Sciatic nerve (tissue), 1 donor: ENCODE measurements around the gene USP17L13. TPM values are rescaled to one million over a fixed set of nuclear protein-coding genes. Genes with fewer than 3 reads are reported as not detected.

Source experiments
- total RNA-seq: library from RNA; stranded (reverse); fragmentation: NEBNext Ultra II Directional; extraction: Animal tissue kit (Norgen Biotek cat#: 25700); gene quantifications from one replicate; pipeline ENCODE4 v1.2.1, GENCODE V29; 2021
- donor health status: DM: no; HTN: no; CAD: no.

Gene USP17L13
- total RNA-seq, 1 donor from 2014 or later, result not detected

Other genes starting within 250 kb of the USP17L13 start
- gene FAM90A26, start 54.5 kb upstream of the USP17L13 start, total RNA-seq, result not detected
- gene USP17L10, start 14.2 kb upstream of the USP17L13 start, total RNA-seq, result not detected
- gene USP17L11, start 9.5 kb upstream of the USP17L13 start, total RNA-seq, result not detected
- gene USP17L12, start 4.7 kb upstream of the USP17L13 start, total RNA-seq, result not detected
- gene USP17L15, start 9.5 kb downstream of the USP17L13 start, total RNA-seq, result not detected
- gene USP17L17, start 19.0 kb downstream of the USP17L13 start, total RNA-seq, result not detected
- not detected for gene USP17L18, start 23.7 kb downstream of the USP17L13 start, total RNA-seq
- not detected for gene USP17L19, start 28.5 kb downstream of the USP17L13 start, total RNA-seq
- gene USP17L20, start 33.2 kb downstream of the USP17L13 start, total RNA-seq, result not detected
- not detected for gene USP17L21, start 38.0 kb downstream of the USP17L13 start, total RNA-seq
- gene USP17L22, start 42.7 kb downstream of the USP17L13 start, total RNA-seq, result not detected
- gene USP17L24, start 100.3 kb downstream of the USP17L13 start, total RNA-seq, result not detected
- not detected for gene USP17L25, start 105.0 kb downstream of the USP17L13 start, total RNA-seq
- gene USP17L26, start 109.8 kb downstream of the USP17L13 start, total RNA-seq, result not detected
- gene USP17L5, start 114.5 kb downstream of the USP17L13 start, total RNA-seq, result not detected
- not detected for gene USP17L27, start 119.3 kb downstream of the USP17L13 start, total RNA-seq
- not detected for gene USP17L28, start 124.0 kb downstream of the USP17L13 start, total RNA-seq
- gene USP17L29, start 128.7 kb downstream of the USP17L13 start, total RNA-seq, result not detected
- gene USP17L30, start 138.2 kb downstream of the USP17L13 start, total RNA-seq, result not detected
- not detected for gene DEFB131A, start 219.5 kb downstream of the USP17L13 start, total RNA-seq